GM12878 (cell line): ENCODE measurements around the gene TSPO.

Experiments used
- EZH2 ChIP-seq: IDR thresholded peaks from 2 replicates; pipeline ENCODE4 v1.6.1; 2012; ENCODE audit warnings: low read depth, mild to moderate bottlenecking, control low read depth, inconsistent platforms, low read length, borderline replicate concordance; ENCODE audit not compliant: control insufficient read depth
- RAD21 ChIP-seq: IDR thresholded peaks from 2 replicates; pipeline ENCODE4 v1.6.1; 2011; ENCODE audit warnings: mild to moderate bottlenecking, low read depth, low read length, moderate library complexity; ENCODE audit not compliant: insufficient read depth
- TAF1 ChIP-seq: IDR thresholded peaks from 2 replicates; pipeline ENCODE4 v1.6.1; 2011; ENCODE audit warnings: mild to moderate bottlenecking, low read depth, low read length, borderline replicate concordance
- TF ChIP-seq, protein P1 (sequence below), 3 experiments: IDR thresholded peaks in 2 of 3; conservative IDR thresholded peaks in 1 of 3; 2 replicates each; pipeline ENCODE4 v1.5.1; 2011; ENCODE audit warnings: low read depth in 3 of 3, low read length in 3 of 3, mild to moderate bottlenecking in 3 of 3, control low read depth in 2 of 3, moderate library complexity in 2 of 3, inconsistent platforms in 1 of 3, mixed read lengths in 1 of 3; ENCODE audit not compliant: control insufficient read depth in 2 of 3, insufficient read depth in 1 of 3; ENCODE audit errors: extremely low read depth in 1 of 3
- TF ChIP-seq, protein P2 (sequence below): IDR thresholded peaks from 2 replicates; pipeline ENCODE4 v1.6.1; 2011; ENCODE audit warnings: low read depth, low read length, improper control_type of control experiment, borderline replicate concordance

DNA sequence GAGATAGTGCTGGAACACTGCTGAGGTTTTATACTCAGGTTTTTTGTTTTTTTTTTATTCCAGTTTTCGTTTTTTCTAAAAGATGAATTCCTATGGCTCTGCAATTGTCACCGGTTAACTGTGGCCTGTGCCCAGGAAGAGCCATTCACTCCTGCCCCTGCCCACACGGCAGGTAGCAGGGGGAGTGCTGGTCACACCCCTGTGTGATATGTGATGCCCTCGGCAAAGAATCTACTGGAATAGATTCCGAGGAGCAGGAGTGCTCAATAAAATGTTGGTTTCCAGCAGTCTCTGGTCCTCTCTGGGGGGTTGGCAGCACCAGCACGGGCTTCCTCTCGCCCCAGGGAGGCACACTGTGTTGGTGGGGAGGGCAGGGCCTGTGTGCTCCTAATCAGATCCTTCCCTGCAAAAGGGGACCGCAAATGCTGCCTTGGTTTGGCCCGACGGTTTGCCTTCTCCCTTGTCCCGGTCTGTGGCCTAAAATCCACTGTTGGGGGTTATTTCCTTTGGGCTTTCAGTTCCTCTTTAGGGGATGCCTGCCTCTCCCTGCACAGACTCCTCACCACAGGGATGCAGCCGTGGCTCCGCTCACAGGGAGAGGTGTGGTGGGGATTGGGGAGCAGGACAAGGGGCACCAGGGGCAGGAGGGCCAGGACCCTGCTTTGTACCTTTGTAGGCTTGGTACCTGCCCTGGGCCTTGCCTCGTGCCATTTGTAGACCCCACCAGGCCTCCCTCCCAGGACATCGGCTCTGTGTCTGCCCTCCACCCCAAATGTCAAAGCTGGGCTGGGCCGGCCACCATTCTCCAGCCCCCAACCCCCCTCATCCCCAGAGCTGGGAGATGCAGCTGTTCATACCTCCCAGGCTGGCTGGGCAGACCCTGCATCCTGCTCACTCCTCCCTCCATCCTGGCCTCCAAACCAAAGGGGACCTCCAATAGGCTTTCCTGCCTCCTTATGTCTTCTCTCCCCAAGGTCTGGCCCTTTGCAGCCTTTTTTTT is 21.6 kb upstream of the TSPO start:
- no peak for TF ChIP-seq RAD21
- TF ChIP-seq TAF1: no peak
- TF ChIP-seq, protein P1, sequence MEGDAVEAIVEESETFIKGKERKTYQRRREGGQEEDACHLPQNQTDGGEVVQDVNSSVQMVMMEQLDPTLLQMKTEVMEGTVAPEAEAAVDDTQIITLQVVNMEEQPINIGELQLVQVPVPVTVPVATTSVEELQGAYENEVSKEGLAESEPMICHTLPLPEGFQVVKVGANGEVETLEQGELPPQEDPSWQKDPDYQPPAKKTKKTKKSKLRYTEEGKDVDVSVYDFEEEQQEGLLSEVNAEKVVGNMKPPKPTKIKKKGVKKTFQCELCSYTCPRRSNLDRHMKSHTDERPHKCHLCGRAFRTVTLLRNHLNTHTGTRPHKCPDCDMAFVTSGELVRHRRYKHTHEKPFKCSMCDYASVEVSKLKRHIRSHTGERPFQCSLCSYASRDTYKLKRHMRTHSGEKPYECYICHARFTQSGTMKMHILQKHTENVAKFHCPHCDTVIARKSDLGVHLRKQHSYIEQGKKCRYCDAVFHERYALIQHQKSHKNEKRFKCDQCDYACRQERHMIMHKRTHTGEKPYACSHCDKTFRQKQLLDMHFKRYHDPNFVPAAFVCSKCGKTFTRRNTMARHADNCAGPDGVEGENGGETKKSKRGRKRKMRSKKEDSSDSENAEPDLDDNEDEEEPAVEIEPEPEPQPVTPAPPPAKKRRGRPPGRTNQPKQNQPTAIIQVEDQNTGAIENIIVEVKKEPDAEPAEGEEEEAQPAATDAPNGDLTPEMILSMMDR (IDR thresholded peaks at IDR 0.05 in 2 of 3, conservative IDR thresholded peaks at IDR 0.05 in 1 of 3; ENCODE audit: control insufficient read depth in 2 of 3, extremely low read depth in 1 of 3, insufficient read depth in 1 of 3, low read depth in 3 of 3, low read length in 3 of 3): no peak
- TF ChIP-seq, protein P2, sequence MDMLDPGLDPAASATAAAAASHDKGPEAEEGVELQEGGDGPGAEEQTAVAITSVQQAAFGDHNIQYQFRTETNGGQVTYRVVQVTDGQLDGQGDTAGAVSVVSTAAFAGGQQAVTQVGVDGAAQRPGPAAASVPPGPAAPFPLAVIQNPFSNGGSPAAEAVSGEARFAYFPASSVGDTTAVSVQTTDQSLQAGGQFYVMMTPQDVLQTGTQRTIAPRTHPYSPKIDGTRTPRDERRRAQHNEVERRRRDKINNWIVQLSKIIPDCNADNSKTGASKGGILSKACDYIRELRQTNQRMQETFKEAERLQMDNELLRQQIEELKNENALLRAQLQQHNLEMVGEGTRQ: no peak
- no peak for TF ChIP-seq EZH2
